NCI-H2171 treated with DMSO at 0.1 percent for 48 hours (cell line): Measurements from ENCODE around the gene RASSF3.
A peak's percentile ranks its signal among the peaks of the same experiment; 100 is the strongest.
"Not testable (repeated sequence)": the region's sequence is repeated elsewhere in the genome, so short reads cannot be mapped to it uniquely, and the experiment has no call there.

Experiments used
- DNase-seq: peaks from one replicate; lab custom pipeline; 2025; lab: John Stamatoyannopoulos, UW

The RASSF3 gene

GRCh38 chr12:64598831-64599230 lies 11.5 kb upstream of the RASSF3 start:
- no peak for DNase-seq

DNA sequence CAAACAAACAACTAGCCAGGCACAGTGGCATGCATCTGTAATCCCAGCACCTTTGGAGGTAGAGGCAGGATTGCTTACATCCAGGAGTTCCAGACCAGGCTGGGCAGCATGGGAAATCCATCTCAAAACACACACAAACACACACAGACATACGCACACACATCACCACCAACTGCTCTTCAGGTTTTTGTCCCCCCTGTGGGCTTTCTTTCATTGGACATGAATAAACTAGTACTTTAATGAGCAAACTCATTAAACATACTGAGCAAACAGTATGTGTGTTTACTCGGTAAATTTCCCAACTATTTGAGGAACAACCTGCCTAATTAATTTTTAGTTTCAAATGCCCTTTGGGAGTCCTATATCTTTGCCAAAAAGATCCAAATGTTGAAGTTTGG lies 10.1 kb upstream of the RASSF3 start:
- DNase-seq = peak; percentile 20

- DNase-seq = no peak
Observed at GRCh38 chr12:64603183-64603841, 7.0 kb upstream of the RASSF3 start.

DNA sequence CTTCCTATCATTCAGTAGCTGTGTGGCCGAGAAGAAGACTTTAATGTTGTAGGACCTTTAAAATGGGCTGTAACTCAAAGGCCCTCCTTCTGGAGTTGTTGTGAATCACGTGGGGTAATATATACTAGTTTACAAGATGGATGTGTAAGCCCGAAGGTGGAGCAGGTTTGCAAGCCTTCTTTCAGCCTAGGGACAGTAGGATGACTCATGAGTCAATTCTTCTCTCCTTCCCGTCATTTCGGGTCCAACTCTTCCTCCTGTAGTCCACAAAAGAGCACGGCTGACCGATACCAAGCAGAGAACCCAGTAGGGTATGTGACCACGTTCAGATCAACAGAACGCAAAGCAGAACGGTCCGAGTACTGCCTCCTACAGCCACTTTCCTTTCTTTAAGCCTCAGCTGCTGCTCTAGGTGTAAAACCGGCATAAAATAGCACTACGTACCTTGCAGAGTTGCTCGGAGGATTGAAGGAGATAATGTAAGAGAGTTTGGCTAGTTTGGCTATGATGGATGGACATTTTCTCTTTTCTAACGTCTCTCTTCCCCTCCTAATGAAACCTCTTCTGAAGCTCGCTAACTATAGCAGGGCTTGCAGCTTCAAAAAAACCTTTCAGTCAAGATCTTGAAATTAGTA lies 1.3 kb upstream of the RASSF3 start:
- DNase-seq = no peak

- DNase-seq = peak; percentile 13
Observed at GRCh38 chr12:64609536-64610078, 688 bp upstream of the RASSF3 start.

DNA sequence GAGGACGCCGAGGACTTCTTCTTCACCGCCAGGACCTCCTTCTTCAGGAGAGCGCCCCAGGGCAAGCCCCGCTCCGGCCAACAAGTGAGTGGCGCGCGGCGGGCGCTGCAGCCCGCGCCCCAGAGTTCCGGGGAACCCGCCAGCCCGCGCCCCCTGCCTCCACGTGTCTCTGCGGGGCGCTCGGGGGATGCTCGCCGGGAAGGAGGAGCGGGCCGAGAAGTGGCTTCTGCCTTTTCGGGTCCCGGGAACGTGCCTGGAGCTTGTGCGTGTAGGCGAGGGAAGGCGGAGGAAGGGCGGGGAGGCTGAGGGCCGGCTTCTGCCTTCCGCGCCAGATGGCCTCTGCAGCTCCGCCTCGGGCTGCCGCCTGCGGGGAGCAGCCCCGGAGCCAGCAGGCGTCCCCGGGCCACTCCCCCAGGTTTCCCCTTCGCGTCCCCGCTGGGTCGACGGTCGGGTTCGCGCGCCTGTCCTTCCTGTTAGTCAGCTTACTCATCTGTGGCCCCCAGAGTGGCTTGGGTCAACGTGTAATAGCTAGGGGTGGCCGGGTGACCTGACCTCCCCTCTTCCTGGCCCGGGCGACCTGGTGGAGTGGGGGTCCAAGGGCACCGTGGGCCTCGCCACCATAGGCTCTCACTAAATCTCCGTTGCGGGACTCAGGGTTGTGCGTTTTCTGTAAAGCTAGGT lies 505 bp downstream of the RASSF3 start:
- peak; percentile 67 for DNase-seq

- DNase-seq = peak; percentile 39
Observed at GRCh38 chr12:64611341-64612284, 1.3 kb downstream of the RASSF3 start.

DNA sequence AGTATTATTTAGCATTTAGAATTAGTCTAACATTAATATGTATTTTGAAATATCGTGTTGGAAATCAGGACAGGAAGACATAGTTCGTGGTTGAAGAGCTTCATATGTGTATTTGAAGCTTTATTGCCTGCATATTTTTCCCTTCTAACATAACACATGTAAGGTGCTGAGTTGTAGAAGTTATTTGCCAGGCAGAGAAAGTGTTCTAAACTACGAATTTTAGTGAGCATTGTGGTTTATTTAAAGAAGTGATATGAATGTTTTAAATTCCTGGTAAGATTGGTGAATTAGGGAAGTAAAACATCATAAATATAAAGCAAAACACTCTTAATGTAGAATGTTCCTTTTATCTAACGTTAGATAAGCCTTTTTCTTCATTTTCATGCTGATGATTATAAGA lies 2.5 kb downstream of the RASSF3 start:
- no peak for DNase-seq

GRCh38 chr12:64613775-64614398 lies 3.6 kb downstream of the RASSF3 start:
- not testable (repeated sequence) for DNase-seq

DNA sequence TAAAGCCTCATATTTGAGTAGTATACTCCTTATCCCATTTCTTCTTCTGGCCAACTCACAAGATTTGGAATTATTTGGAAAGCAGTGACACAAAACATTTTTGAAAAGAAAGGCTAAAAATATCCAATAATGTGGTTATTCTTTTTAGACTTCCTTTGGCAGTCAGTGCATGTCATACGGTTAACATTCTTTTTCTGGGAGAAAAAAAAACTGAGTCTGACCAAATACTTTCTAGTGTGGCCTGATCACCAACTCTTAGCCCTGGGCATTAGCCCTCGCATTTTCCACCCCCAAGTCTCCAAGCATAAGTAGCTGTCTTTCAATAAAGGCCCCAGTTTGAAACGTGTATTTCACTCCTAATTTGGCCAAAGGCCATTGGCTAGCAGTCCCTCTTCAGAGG lies 5.9 kb downstream of the RASSF3 start:
- no peak for DNase-seq

DNA sequence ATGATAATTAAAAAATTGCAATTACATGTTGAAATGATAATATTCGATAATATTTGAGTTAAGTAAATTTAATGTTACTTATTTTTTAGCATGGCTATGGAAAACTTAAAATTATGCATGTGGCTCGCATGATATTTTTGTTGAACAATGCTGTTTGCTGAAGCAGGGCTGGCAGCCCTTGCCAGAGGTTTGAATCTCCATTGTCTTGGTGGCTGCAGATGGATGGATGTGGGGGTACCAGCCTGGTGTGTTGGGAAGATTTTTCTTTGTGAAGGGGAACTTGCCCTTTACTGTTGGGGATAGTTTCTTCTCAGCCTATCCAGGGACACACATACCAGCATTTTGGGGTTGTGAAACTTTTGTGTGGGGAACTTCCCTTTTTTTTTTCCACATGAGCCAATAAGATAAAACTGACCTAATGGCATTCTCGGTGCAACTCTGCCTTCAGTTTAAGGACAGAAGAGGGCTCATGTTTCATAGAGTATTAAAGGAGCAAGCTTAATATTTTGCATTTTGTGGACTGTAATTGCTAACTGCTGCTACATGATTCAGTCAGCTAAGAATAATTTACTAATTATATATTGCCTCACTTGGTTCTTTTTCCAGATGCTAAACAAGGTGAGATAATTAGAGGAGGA lies 8.8 kb downstream of the RASSF3 start:
- DNase-seq = peak; percentile 31

DNA sequence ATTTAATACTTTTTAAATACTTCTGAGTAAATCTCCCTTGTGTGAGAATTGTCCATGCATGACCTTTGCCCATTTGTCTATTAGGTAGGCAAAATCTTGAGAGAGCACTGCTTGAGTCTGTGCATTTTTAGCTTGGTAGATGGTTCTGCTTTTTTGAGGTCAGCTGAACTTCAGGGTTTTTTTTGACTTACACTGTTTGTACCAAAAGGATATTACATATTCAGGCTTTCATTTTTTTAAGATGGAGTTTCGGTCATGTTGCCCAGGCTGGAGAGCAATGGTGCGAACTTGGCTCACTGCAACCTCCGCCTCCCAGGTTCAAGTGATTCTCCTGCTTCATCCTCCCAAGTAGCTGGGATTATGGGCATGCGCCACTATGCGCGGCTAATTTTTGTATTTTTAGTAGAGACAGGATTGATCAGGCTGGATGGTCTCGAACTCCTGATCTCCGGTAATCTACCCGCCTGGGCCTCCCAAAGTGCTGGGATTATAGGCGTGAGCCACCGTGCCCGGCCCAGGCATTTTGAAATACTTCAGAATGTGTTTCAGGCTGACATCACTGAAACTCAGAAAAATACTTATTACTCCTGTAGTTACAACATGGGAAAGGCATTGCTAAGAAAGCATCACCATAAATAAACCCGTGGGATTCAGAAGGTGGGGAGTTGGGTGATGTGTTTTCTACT lies 11.1 kb downstream of the RASSF3 start:
- DNase-seq = no peak

DNA sequence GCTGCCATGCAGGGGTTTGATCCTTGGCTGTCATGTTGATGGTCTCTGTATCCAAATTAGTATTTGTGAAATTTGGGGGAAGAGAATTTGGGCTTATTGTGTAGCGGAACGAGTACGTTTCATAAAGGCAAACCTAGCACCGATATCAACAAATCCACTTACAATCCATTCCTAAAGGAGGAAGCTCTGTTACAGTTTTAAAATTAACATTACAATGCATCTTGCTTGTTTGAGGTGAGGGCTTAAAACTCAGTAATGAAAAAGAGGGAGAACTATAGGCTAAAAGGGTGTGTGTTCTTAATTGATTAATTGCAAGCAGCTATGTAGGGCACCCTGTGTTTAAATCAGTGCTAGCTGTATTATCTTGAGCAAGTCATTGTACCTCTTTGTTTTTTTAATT lies 13.7 kb downstream of the RASSF3 start:
- DNase-seq = no peak

DNA sequence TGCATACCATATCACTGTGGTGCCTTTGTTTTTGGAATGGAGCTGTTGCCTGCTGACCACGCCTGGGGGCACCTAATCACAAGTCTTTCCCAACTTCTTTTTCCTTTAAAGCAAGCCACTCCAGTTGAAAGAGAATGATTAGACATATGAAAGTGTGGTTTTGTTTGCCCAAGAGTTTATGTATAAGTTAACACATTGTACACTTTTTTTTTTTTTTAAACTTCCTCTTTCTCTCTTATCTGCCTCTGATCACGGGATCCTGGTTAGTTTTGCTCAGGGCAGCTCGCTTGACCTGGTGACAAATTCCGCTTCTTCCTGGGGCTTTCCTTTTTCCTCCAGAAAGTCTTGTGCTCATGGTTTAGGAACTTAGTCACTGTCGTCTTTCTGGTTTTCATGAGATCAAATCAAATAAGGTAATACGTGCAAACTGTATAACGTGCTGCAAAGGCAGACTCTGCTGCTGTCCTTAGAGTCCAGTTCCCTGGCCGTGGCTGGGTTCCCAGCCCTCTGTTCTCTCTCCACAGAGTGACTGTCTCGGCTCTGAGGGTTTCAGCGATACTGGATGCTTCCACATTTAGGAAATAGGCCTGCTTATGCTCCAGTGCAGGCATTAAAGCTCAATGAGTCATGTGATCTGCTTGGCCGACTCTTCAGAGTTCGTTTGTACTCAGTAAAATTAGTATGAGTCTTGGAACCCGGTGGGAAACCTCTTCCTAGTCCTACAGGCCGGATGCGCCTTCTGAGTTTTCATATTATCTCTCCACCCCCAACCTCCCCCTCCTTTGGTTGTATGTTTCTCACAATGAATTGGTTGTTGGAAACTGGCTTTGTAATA lies 15.2 kb downstream of the RASSF3 start:
- no peak for DNase-seq

- DNase-seq = not testable (repeated sequence)
Observed at GRCh38 chr12:64626588-64626987, 16.3 kb downstream of the RASSF3 start.

DNA sequence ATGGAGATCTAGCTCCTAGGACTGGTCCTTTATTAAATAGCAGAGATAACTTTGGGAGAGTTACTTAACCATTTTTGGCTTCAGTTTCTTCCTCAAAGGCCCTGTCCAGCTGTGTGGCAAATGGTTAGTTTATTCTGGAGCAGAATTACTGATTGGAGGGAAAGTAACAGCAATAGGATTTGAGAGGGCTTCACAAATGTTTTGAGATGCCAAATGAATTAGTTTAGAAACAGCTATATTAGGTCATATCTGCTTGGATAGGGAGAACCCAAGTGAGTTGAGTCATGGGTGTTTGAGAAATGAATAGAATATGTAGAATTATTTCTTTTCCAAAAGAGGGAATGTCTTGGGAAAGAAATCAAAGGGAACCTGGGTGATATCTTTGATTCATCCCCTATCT lies 17.5 kb downstream of the RASSF3 start:
- no peak for DNase-seq

GRCh38 chr12:64631197-64631596 lies 20.9 kb downstream of the RASSF3 start:
- no peak for DNase-seq

- DNase-seq = no peak
Observed at GRCh38 chr12:64633011-64633939, 23.0 kb downstream of the RASSF3 start.
